ENCODE data around the gene USH1G. TPM values are rescaled to one million over a fixed set of nuclear protein-coding genes. Genes with fewer than 3 reads are reported as not detected.

USH1G gene
- total and polyA plus RNA-seq, 4 donors: 0.13 TPM; not detected in 3

GRCh38 chr17:74903034-74903433 is 20.0 kb downstream of the USH1G start:
- no peak overlapping the region for H3K27ac ChIP-seq (ENCODE audit: low read depth in 1 of 2, low read length in 2 of 2)
- DNase-seq (no peak), ATAC-seq (ENCODE audit: low FRiP score) (no peak)
- H3K4me1 ChIP-seq (ENCODE audit: control insufficient read depth in 1 of 2, insufficient read depth in 2 of 2, low read length in 2 of 2): no peaks in the 10 kb centered on the region
- 83 to 86% methylated on average over 9 of the region's 9 CpGs for WGBS, 2 donors
- no peaks in the 10 kb centered on the region for H3K36me3 ChIP-seq (ENCODE audit: control insufficient read depth in 1 of 2, insufficient read depth in 2 of 2, low read length in 1 of 2)
- no peaks in the 10 kb centered on the region for H3K27me3 ChIP-seq (ENCODE audit: control insufficient read depth in 1 of 2, insufficient read depth in 2 of 2, low read length in 1 of 2)
- no peaks in the 10 kb centered on the region for H3K9me3 ChIP-seq (ENCODE audit: control insufficient read depth, low read length)
- intact Hi-C loops (cut with DNase I): no loop called here
- no peak overlapping the region for H3K4me3 ChIP-seq (ENCODE audit: low read length in 2 of 2)

- intact Hi-C loops (cut with DNase I): no loop called here
- no peaks in the 10 kb centered on the region for H3K9me3 ChIP-seq (ENCODE audit: control insufficient read depth, low read length)
- whole genome bisulfite sequencing, 2 donors: 74 to 82% methylated on average over 14 of the region's 14 CpGs
- no peak overlapping the region for H3K4me3 ChIP-seq (ENCODE audit: low read length in 2 of 2)
- no peaks in the 10 kb centered on the region for H3K27me3 ChIP-seq (ENCODE audit: control insufficient read depth in 1 of 2, insufficient read depth in 2 of 2, low read length in 1 of 2)
- no peaks in the 10 kb centered on the region for H3K4me1 ChIP-seq (ENCODE audit: control insufficient read depth in 1 of 2, insufficient read depth in 2 of 2, low read length in 2 of 2)
- DNase-seq (no peak), ATAC-seq (ENCODE audit: low FRiP score) (no peak)
- no peak overlapping the region for H3K27ac ChIP-seq (ENCODE audit: low read depth in 1 of 2, low read length in 2 of 2)
- H3K36me3 ChIP-seq (ENCODE audit: control insufficient read depth in 1 of 2, insufficient read depth in 2 of 2, low read length in 1 of 2): no peaks in the 10 kb centered on the region
Measured at GRCh38 chr17:74901353-74902135, 21.5 kb downstream of the USH1G start.

GRCh38 chr17:74900208-74900607 is 22.8 kb downstream of the USH1G start:
- intact Hi-C loops (cut with DNase I): no loop called here
- WGBS, 2 donors: 86 to 87% methylated on average over 8 of the region's 8 CpGs

GRCh38 chr17:74898376-74898946 is 24.6 kb downstream of the USH1G start:
- H3K4me1 ChIP-seq (ENCODE audit: control insufficient read depth in 1 of 2, insufficient read depth in 2 of 2, low read length in 2 of 2): no peaks in the 10 kb centered on the region
- H3K4me3 ChIP-seq (ENCODE audit: low read length in 2 of 2): no peak overlapping the region
- H3K9me3 ChIP-seq (ENCODE audit: control insufficient read depth, low read length): no peaks in the 10 kb centered on the region
- DNase-seq: no peak
- no peak for ATAC-seq (ENCODE audit: low FRiP score)
- no peaks in the 10 kb centered on the region for H3K27me3 ChIP-seq (ENCODE audit: control insufficient read depth in 1 of 2, insufficient read depth in 2 of 2, low read length in 1 of 2)
- H3K27ac ChIP-seq (ENCODE audit: low read depth in 1 of 2, low read length in 2 of 2): no peak overlapping the region
- no peaks in the 10 kb centered on the region for H3K36me3 ChIP-seq (ENCODE audit: control insufficient read depth in 1 of 2, insufficient read depth in 2 of 2, low read length in 1 of 2)
- intact Hi-C loops (cut with DNase I): no loop called here
- WGBS, 2 donors: 82 to 84% methylated on average over 11 of the region's 11 CpGs

More at GRCh38 chr17:74900208-74900607, 22.8 kb downstream of the USH1G start:
- Histone ChIP-seq H3K36me3 (ENCODE audit: control insufficient read depth in 1 of 2, insufficient read depth in 2 of 2, low read length in 1 of 2) (no peaks in the 10 kb centered on the region), H3K27ac (ENCODE audit: low read depth in 1 of 2, low read length in 2 of 2) (no peak overlapping the region), H3K9me3 (ENCODE audit: control insufficient read depth, low read length) (no peaks in the 10 kb centered on the region), H3K4me3 (ENCODE audit: low read length in 2 of 2) (no peak overlapping the region), H3K27me3 (ENCODE audit: control insufficient read depth in 1 of 2, insufficient read depth in 2 of 2, low read length in 1 of 2) (no peaks in the 10 kb centered on the region), H3K4me1 (ENCODE audit: control insufficient read depth in 1 of 2, insufficient read depth in 2 of 2, low read length in 2 of 2) (no peaks in the 10 kb centered on the region)
- no peak for ATAC-seq (ENCODE audit: low FRiP score)
- no peak for DNase-seq

- ATAC-seq (ENCODE audit: low FRiP score) (no peak), DNase-seq (no peak)
- WGBS, 2 donors: 21 to 28% methylated on average over 22 of the region's 22 CpGs
- Histone ChIP-seq H3K36me3 (ENCODE audit: control insufficient read depth in 1 of 2, insufficient read depth in 2 of 2, low read length in 1 of 2) (no peaks in the 10 kb centered on the region), H3K27ac (ENCODE audit: low read depth in 1 of 2, low read length in 2 of 2) (no peak overlapping the region), H3K27me3 (ENCODE audit: control insufficient read depth in 1 of 2, insufficient read depth in 2 of 2, low read length in 1 of 2) (no peaks in the 10 kb centered on the region), H3K9me3 (ENCODE audit: control insufficient read depth, low read length) (no peaks in the 10 kb centered on the region), H3K4me3 (ENCODE audit: low read length in 2 of 2) (no peak overlapping the region), H3K4me1 (ENCODE audit: control insufficient read depth in 1 of 2, insufficient read depth in 2 of 2, low read length in 2 of 2) (no peaks in the 10 kb centered on the region)
- intact Hi-C loops (cut with DNase I): no loop called here
Measured at GRCh38 chr17:74893936-74894671, 29.0 kb downstream of the USH1G start.

GRCh38 chr17:74892974-74893911 is 29.8 kb downstream of the USH1G start, which contains the start of gene FADS6:
Gene FADS6 (minus strand): TSS chr17:74893633. CDS start chr17:74893595, 38 bp downstream.
- no peak for DNase-seq
- Histone ChIP-seq H3K9me3 (ENCODE audit: control insufficient read depth, low read length) (no peaks in the 10 kb centered on the region), H3K36me3 (ENCODE audit: control insufficient read depth in 1 of 2, insufficient read depth in 2 of 2, low read length in 1 of 2) (no peaks in the 10 kb centered on the region), H3K27ac (ENCODE audit: low read depth in 1 of 2, low read length in 2 of 2) (no peak within 1 kb of the TSS), H3K4me1 (ENCODE audit: control insufficient read depth in 1 of 2, insufficient read depth in 2 of 2, low read length in 2 of 2) (no peaks in the 10 kb centered on the region), H3K4me3 (ENCODE audit: low read length in 2 of 2) (no peak within 1 kb of the TSS), H3K27me3 (ENCODE audit: control insufficient read depth in 1 of 2, insufficient read depth in 2 of 2, low read length in 1 of 2) (no peaks in the 10 kb centered on the region)
- 3% methylated on average over 75 to 86 of the region's 86 CpGs for WGBS, 2 donors
- intact Hi-C loops (cut with DNase I): no loop called here
- no peak for ATAC-seq (ENCODE audit: low FRiP score)

- intact Hi-C loops (cut with DNase I): no loop called here
Measured at GRCh38 chr17:74892013-74892841, 30.8 kb downstream of the USH1G start.

More at GRCh38 chr17:74892013-74892841, 30.8 kb downstream of the USH1G start:
- Histone ChIP-seq H3K4me1 (ENCODE audit: control insufficient read depth in 1 of 2, insufficient read depth in 2 of 2, low read length in 2 of 2) (no peaks in the 10 kb centered on the region), H3K4me3 (ENCODE audit: low read length in 2 of 2) (no peak overlapping the region), H3K9me3 (ENCODE audit: control insufficient read depth, low read length) (no peaks in the 10 kb centered on the region), H3K36me3 (ENCODE audit: control insufficient read depth in 1 of 2, insufficient read depth in 2 of 2, low read length in 1 of 2) (no peaks in the 10 kb centered on the region), H3K27me3 (ENCODE audit: control insufficient read depth in 1 of 2, insufficient read depth in 2 of 2, low read length in 1 of 2) (no peaks in the 10 kb centered on the region), H3K27ac (ENCODE audit: low read depth in 1 of 2, low read length in 2 of 2) (no peak overlapping the region)
- ATAC-seq (ENCODE audit: low FRiP score): no peak
- 71 to 75% methylated on average over 20 of the region's 20 CpGs for WGBS, 2 donors
- DNase-seq: no peak

Measured in aorta (tissue), 5 donors.